Fibroblast of lung (primary cell): ENCODE data around the gene COMT. TPM values are rescaled to one million over a fixed set of nuclear protein-coding genes. Genes with fewer than 3 reads are reported as not detected.

ENCODE experiments used
- DNase-seq, 2 donors: peaks; one replicate each; pipeline versions ENCODE4 v3.0.0 to v3.0.0-alpha.2; 2010; ENCODE audit warnings: low read depth in 2 of 2
- H2AFZ ChIP-seq: 2 replicates; pipeline ENCODE4 v1.5.1; 2012; ENCODE audit warnings: low read length, control low read depth, inconsistent platforms
- H3K27ac ChIP-seq: 2 replicates; pipeline ENCODE4 v1.5.1; 2011; ENCODE audit warnings: low read length, control low read depth; ENCODE audit not compliant: insufficient read depth
- H3K27me3 ChIP-seq: 2 replicates; pipeline ENCODE4 v1.5.1; 2011; ENCODE audit warnings: mild to moderate bottlenecking, low read length; ENCODE audit not compliant: control insufficient read depth, insufficient read depth
- H3K36me3 ChIP-seq: 2 replicates; pipeline ENCODE4 v1.5.1; 2011; ENCODE audit warnings: low read length; ENCODE audit not compliant: control insufficient read depth, insufficient read depth
- H3K4me1 ChIP-seq: 2 replicates; pipeline ENCODE4 v1.5.1; 2011; ENCODE audit warnings: low read length; ENCODE audit not compliant: control insufficient read depth, insufficient read depth; ENCODE audit errors: extremely low read depth
- H3K4me2 ChIP-seq: 2 replicates; pipeline ENCODE4 v1.5.1; 2011; ENCODE audit warnings: low read length, control low read depth; ENCODE audit not compliant: insufficient read depth; ENCODE audit errors: extremely low read depth
- H3K4me3 ChIP-seq, 4 experiments: fragments of 200-600 bp in 1 of 4; sonication (generic) in 1 of 4; replicated peaks in 1 of 4; 2 replicates each; pipeline ENCODE4 v1.5.1; 2011 to 2016; ENCODE audit warnings: low read length in 4 of 4, low read depth in 3 of 4, mild to moderate bottlenecking in 3 of 4, control low read depth in 2 of 4, inconsistent platforms in 1 of 4, mixed read lengths in 1 of 4; ENCODE audit not compliant: insufficient read depth in 1 of 4; ENCODE audit errors: control extremely low read depth in 1 of 4
- H3K79me2 ChIP-seq: 2 replicates; pipeline ENCODE4 v1.5.1; 2012; ENCODE audit warnings: mild to moderate bottlenecking, low read length, inconsistent platforms; ENCODE audit not compliant: control insufficient read depth, insufficient read depth
- H3K9ac ChIP-seq: 2 replicates; pipeline ENCODE4 v1.5.1; 2011; ENCODE audit warnings: mild to moderate bottlenecking, low read length, control low read depth; ENCODE audit not compliant: insufficient read depth
- H3K9me3 ChIP-seq: 2 replicates; pipeline ENCODE4 v1.5.1; 2012; ENCODE audit warnings: low read depth, low read length; ENCODE audit not compliant: control insufficient read depth, insufficient read depth
- H4K20me1 ChIP-seq: 2 replicates; pipeline ENCODE4 v1.5.1; 2011; ENCODE audit warnings: low read length; ENCODE audit not compliant: control insufficient read depth, insufficient read depth; ENCODE audit errors: extremely low read depth
- EZH2 ChIP-seq: IDR thresholded peaks from 2 replicates; pipeline ENCODE4 v1.5.1; 2012; ENCODE audit warnings: low read length, control low read depth, mild to moderate bottlenecking; ENCODE audit errors: missing control alignments
- polyA plus RNA-seq, 2 donors: library from polyadenylated mRNA; depleted of rRNA in 1 of 2; stranded (reverse) in 1 of 2; unstranded in 1 of 2; fragments of >200 nt; gene quantifications; 2 replicates each; pipeline ENCODE4 v1.2.1, GENCODE V29; 2011 to 2012; ENCODE audit warnings: missing spikeins in 1 of 2
- total RNA-seq: library from RNA; depleted of rRNA; stranded (reverse); fragments of >200 nt; gene quantifications from 2 replicates; pipeline ENCODE4 v1.2.1, GENCODE V29; 2014
- TF ChIP-seq, protein P1 (sequence below), 2 donors: IDR thresholded peaks in 1 of 2; conservative IDR thresholded peaks in 1 of 2; 1 replicate in 1 of 2; 2 replicates in 1 of 2; pipeline ENCODE4 v1.5.1; 2011 to 2012; ENCODE audit warnings: low read length in 2 of 2, control low read depth in 1 of 2, inconsistent platforms in 1 of 2, low read depth in 1 of 2, mild to moderate bottlenecking in 1 of 2

The COMT gene
- total and polyA plus RNA-seq, 2 donors (not counting 1 experiment from before 2014, with no cell fraction given), result 208 to 305 TPM

DNA sequence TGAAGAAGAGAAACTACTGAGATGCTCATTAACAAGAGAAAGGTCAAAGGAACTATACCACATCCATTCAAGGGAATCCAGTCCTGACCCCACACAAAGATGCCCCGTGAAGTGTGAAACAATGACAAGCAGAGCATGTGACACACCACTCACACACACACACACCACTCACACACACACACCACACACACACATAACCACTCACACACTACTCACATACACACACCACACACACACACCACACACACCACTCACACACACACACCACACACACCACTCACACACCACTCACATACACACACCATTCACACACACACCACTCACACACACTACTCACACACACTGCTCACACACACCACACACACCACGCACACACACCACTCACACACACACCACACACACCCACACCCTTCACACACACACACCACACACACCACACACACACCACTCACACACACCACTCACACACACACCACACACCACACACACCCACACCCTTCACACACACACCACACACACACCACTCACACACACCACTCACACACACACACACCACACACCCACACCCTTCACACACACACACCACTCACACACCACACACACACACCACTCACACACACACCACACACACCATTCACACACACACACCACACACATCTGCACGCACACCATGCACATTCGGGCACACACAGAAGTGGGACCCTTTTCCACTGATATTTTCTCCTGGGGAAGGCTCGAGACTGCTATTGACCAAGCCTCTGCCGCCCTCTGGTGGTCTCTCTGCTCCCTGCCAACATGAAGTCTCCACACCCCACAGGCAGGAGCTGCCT is 32.0 kb upstream of the COMT start:
- peak; percentile 57 to 77 for DNase-seq
- peaks cover 3% of the 10 kb centered on the region for H3K4me1 ChIP-seq
- H3K4me3 ChIP-seq, result no peak overlapping the region
- peak overlapping the region; percentile 45 for H3K27ac ChIP-seq
- peaks cover 3% of the 10 kb centered on the region for H3K36me3 ChIP-seq
- H3K9ac ChIP-seq, result no peak overlapping the region
- TF ChIP-seq EZH2, result no peak
- TF ChIP-seq, protein P1, sequence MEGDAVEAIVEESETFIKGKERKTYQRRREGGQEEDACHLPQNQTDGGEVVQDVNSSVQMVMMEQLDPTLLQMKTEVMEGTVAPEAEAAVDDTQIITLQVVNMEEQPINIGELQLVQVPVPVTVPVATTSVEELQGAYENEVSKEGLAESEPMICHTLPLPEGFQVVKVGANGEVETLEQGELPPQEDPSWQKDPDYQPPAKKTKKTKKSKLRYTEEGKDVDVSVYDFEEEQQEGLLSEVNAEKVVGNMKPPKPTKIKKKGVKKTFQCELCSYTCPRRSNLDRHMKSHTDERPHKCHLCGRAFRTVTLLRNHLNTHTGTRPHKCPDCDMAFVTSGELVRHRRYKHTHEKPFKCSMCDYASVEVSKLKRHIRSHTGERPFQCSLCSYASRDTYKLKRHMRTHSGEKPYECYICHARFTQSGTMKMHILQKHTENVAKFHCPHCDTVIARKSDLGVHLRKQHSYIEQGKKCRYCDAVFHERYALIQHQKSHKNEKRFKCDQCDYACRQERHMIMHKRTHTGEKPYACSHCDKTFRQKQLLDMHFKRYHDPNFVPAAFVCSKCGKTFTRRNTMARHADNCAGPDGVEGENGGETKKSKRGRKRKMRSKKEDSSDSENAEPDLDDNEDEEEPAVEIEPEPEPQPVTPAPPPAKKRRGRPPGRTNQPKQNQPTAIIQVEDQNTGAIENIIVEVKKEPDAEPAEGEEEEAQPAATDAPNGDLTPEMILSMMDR (conservative IDR thresholded peaks at IDR 0.05 in 1 of 2, IDR thresholded peaks at IDR 0.05 in 1 of 2; ENCODE audit: low read depth in 1 of 2, low read length in 2 of 2), result peak; percentile 94 to 95
- no peak overlapping the region for H2AFZ ChIP-seq
- H3K79me2 ChIP-seq, result no peaks in the 10 kb centered on the region
- H3K9me3 ChIP-seq, result no peaks in the 10 kb centered on the region
- no peaks in the 10 kb centered on the region for H4K20me1 ChIP-seq
- H3K27me3 ChIP-seq, result no peaks in the 10 kb centered on the region
- no peak overlapping the region for H3K4me2 ChIP-seq

DNA sequence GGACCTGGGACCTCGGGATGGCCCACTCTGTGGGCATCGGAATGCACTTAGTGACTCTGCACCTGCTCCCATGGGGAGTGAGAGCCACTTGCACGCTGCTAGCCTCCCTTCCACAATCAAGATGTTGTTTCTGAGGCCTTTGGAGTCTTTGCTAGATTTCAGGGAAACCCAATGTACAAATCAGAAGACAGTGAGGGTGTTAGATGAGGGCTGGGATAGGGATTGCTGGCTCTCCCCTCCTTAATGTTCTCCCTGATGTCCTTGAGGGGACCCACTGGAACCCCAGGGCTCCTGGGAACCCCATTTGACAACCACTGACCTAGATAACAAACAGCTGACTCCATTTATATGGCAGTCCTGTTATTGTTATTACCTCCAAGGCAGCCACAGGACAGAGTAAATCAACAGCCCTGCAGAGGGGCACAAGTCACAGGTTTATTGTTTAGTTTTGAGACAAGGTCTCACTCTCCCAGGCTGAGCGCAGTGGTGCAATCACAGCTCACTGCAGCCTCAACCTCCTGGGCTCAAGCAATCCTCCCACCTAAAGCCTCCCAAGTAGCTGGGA is 31.3 kb upstream of the COMT start:
- no peak for TF ChIP-seq EZH2
- TF ChIP-seq, protein P1 (conservative IDR thresholded peaks at IDR 0.05 in 1 of 2, IDR thresholded peaks at IDR 0.05 in 1 of 2; ENCODE audit: low read depth in 1 of 2, low read length in 2 of 2), result no peak
- Histone ChIP-seq H3K4me1 (peaks cover 3% of the 10 kb centered on the region), H3K9me3 (no peaks in the 10 kb centered on the region), H3K4me2 (no peak overlapping the region), H3K4me3 (no peak overlapping the region), H2AFZ (no peak overlapping the region), H3K36me3 (peaks cover 7% of the 10 kb centered on the region), H3K9ac (no peak overlapping the region), H4K20me1 (no peaks in the 10 kb centered on the region), H3K27ac (no peak overlapping the region), H3K79me2 (no peaks in the 10 kb centered on the region), H3K27me3 (no peaks in the 10 kb centered on the region)
- no peak for DNase-seq

DNA sequence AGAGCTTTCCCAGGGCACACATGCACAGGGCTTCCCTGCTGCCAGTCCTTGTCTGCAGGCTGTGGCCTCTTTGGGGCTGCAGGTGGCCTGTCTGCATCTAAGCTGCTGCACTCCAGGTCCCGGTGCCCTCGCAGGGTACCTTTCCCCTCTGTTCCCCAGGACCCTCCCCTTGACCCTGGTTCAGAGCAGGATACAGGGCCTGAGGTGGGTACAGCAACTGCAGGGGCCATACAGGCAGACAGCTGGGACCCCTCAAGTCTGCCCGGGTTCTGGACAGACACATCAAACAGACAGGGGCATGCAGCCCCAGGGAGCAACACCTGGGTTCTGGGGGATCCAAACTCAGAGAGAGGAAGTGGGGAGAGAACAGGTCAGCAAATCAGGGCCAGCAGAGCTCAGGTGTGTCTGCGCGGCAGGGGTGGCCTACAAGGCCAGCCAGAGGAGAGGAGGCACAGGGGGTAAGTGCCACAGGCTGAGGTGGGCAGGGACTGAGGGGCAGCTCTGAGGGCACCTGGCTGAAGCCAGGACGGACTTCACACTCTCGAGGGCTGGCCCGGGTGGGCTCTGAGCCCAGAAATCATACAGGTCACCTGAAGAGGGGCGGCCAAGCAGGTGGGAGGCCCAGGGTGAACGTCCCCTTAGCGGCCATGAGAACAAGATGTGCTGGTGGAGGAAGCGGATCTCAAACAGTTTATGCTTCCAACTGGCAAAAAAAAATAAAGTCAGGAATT is 29.9 kb upstream of the COMT start:
- peaks cover 3% of the 10 kb centered on the region for H3K4me1 ChIP-seq

More for the DNA sequence above, 29.9 kb upstream of the COMT start:
- Histone ChIP-seq H3K27ac (no peak overlapping the region), H3K36me3 (peaks cover 9% of the 10 kb centered on the region), H3K79me2 (no peaks in the 10 kb centered on the region), H3K4me3 (no peak overlapping the region), H2AFZ (no peak overlapping the region), H4K20me1 (no peaks in the 10 kb centered on the region), H3K4me2 (no peak overlapping the region), H3K9me3 (no peaks in the 10 kb centered on the region), H3K27me3 (no peaks in the 10 kb centered on the region), H3K9ac (no peak overlapping the region)
- DNase-seq, result no peak
- TF ChIP-seq, protein P1 (conservative IDR thresholded peaks at IDR 0.05 in 1 of 2, IDR thresholded peaks at IDR 0.05 in 1 of 2; ENCODE audit: low read depth in 1 of 2, low read length in 2 of 2), result no peak
- TF ChIP-seq EZH2, result no peak
